GM12892 (cell line): Measurements from ENCODE around the gene PRKACB.

Source experiments
- DNase-seq: peaks from one replicate; pipeline ENCODE4 v3.0.0; 2011; ENCODE audit not compliant: insufficient read length
- FAIRE-seq: peaks from 2 replicates; lab custom pipeline; 2011; peaks lifted over from hg19 to GRCh38; lab: Jason Lieb, UNC
- POLR2A ChIP-seq: IDR thresholded peaks from 2 replicates; pipeline ENCODE4 v1.6.1; 2011; ENCODE audit warnings: low read depth, low read length, control low read depth
- POLR2AphosphoS5 ChIP-seq: IDR thresholded peaks from 2 replicates; pipeline ENCODE4 v1.6.1; 2011; ENCODE audit warnings: low read depth, low read length, control low read depth
- TAF1 ChIP-seq: IDR thresholded peaks from 2 replicates; pipeline ENCODE4 v1.6.1; 2011; ENCODE audit warnings: low read depth, mild to moderate bottlenecking, control low read depth, low read length, borderline replicate concordance

PRKACB gene

DNA sequence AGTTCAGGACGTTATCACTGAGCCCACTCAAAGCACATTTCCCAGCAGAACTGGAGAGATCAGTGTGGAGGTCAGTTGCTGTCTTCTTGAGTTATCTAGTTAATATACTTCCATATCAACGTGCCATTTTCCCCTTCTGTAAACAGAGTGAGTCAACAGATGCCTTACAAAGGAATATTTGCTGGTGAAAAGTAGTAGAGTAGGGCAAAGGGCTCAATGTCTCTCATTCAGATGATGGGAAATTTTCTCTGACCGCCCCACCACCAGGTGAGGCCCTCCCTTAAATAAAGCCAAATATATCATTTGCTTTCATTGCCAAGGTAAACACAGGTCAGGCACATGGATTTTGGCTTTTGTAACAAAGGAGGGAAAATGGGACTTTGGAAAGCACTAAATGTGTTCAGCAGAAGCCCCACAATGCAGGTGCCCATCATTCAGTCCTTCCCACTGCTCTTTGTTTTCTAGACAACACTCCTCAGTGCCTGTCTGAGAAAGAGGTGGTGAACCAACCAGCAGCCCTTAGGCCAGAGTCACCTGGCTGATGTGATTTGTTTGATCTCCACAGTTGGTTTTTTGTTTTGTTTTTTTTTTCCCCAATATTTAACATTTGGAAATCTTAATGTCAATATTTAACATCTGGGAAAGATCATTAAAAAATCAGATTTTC, 116.9 kb downstream of the PRKACB start:
- FAIRE-seq (no peak), DNase-seq (no peak)
- TF ChIP-seq POLR2AphosphoS5 (no peak), TAF1 (no peak), POLR2A (no peak)

DNA sequence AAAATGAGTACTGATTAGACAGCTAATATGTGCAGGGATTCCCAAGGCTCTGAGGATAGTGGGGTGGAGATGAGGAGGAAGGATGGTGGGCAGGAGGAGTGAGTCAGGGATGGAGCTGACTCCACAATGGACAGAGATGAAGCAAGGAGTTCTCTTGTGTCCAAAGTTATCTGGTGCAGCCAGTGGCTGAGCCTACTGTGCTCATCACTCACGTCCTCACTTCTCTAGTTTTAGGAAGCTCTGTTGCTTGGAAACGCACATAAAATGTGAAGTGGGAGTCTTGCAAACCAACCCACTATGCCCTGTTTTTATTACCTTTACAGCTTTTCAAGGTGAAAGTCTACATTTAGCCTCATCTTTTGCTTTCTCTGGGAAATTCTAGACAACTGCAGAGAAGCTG, 120.9 kb downstream of the PRKACB start:
- no peak for TF ChIP-seq TAF1
- FAIRE-seq = no peak

DNA sequence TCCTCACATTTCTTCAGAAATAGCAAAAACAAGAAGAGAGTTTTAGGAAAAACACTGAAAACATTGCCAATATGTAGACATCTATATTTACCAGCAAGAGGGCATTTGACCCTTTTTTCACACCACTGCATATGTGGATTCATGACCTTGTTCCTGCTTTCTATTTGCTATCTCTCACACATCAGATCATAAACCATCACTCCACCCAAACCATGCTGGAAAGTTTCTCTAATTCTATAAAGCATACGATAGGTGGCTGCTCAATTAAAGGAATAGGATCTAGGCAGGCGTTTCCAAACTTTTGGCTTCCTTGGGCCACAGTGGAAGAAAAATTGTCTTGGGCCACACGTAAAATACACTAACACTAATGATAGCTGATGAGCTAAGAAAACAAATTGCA, 121.8 kb downstream of the PRKACB start:
- FAIRE-seq = no peak
- TF ChIP-seq POLR2AphosphoS5 = no peak
- no peak for TF ChIP-seq TAF1
- no peak for TF ChIP-seq POLR2A
- no peak for DNase-seq

More for the DNA sequence above, 120.9 kb downstream of the PRKACB start:
- DNase-seq = no peak

DNA sequence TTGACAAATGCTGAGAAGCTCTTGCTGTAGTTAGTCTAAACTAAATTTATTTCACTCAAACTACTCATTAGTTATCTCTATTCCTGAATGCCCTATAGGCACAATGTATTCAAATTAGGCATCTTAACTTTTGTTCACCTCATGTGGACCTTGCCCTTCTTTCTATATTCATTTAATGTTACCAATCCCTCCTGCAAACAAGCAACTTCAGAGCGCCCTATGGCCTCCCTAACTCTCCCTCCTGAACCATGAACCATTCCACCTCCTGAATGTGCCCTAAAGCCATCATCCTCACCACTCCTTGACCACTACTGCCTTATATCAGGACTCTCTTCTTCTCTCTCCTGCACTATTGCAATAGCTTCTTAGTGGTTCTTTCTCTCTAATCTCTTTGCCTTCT, 122.7 kb downstream of the PRKACB start:
- DNase-seq = no peak
- TF ChIP-seq TAF1 = no peak
- no peak for TF ChIP-seq POLR2A
- no peak for TF ChIP-seq POLR2AphosphoS5
- FAIRE-seq = no peak

DNA sequence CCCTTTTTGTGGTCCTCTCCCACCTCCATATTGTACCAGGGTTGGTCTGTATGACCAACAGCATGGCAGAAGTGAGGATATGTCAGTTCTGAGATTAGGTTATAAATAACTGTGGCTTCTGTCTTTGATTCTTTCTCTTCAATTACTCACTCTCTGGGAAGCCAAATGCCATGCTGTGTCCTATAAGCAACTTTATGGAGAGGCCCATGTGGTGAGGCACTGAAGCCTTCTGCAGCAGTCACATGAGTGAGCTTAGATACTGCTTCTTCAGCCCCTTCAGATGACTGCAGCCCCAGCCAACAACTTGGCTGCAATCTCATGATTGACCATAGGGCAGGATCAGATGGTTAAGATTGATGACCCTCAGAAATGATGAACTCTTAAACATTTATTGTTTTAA, 123.4 kb downstream of the PRKACB start:
- DNase-seq (no peak), FAIRE-seq (no peak)
- TF ChIP-seq TAF1 (no peak), POLR2AphosphoS5 (no peak), POLR2A (no peak)

DNA sequence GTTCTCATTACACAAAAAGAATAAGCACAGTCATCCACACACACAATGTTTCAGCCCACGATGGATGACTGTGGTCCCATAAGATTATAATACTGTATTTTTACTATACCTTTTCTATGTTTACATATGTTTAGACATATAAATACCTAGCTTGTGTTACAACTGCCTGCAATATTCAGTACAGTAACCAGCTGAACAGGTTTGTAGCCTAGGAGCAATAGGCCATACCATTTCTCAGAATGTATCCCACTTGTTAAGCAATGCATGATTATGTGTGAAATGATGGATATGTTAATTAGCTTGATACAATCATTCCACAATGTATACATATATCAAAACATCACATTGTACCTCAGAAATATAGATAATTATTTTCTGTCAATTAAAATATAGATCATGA, 124.3 kb downstream of the PRKACB start:
- TF ChIP-seq POLR2A (no peak), TAF1 (no peak), POLR2AphosphoS5 (no peak)
- FAIRE-seq (no peak), DNase-seq (no peak)

DNA sequence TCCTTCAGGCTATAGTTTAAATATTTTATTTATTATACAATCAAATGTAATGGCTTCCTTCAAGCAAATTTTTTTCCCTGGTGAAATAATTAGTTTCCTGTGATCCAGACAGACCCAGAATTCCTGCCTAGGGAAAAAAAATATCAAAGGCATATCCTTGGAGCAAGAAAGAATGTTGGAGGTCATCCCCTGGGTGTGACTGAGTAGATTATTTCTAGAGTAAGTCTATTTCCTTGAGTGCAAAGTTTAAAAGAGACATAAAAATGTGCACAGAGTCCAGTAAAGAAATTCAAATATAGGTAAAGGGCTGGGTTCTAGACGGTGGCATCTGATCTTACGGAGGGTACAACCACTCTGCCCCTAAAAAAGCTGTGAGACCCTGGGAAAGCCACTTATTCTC, 125.2 kb downstream of the PRKACB start:
- FAIRE-seq = no peak
- no peak for DNase-seq
- TF ChIP-seq TAF1 (no peak), POLR2AphosphoS5 (no peak), POLR2A (no peak)

DNA sequence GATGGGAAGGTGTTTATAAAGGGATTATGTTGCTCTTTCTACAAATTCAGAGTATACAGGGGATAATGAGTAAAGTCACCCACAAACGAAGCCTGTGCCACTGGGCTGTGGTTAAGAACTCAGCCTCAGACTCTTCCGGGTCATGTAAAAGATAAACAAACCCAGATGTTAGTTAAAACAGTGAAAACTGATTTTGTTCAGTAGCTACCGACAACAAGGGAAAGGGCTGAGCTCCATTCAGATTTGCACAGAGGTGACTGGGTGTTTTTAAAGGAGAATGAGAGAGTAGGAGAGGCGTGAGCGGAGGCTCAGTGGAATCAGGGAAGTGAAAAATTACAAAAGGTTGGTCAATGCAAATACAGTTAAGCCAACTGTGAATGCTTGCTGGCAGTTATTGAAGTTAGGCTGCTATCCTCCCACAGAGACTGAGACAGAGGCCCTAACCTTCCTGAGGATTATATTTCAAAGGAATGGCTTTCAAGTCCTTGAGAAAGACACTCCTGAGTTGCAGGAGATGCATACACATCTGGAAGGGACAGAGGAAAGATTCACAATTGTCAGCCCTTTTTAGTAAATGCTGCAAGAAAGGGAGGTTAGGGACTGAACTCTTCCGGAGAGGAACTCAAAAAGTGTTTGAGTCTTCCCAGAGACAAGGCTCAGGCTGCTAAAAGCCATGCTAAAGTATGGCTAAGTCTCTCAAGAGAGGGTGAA, 127.5 kb downstream of the PRKACB start:
- no peak for DNase-seq
- TF ChIP-seq POLR2A = no peak
- TF ChIP-seq POLR2AphosphoS5 = no peak
- no peak for TF ChIP-seq TAF1
- peak; percentile 80 for FAIRE-seq

DNA sequence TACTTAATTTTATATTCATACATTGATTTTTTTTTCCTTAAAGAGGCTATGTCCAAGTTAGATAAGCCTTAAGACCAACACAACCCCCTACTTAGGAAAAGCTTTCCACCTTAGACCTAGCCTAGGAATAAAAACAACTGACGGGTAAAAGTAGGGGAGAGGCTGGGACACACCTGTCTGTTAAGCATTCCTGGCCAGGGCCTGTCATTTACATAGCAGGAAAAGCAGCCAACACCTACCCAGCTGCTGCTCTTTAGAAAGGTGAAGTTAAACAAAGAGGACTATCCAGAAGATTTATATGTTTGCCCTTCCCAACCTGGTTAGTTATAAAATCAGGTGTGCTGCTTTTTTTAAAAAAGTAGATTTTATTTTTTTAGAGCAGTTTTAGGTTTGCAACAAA, 128.3 kb downstream of the PRKACB start:
- FAIRE-seq = no peak
- TF ChIP-seq POLR2AphosphoS5 = no peak
- no peak for TF ChIP-seq TAF1
- no peak for TF ChIP-seq POLR2A
- no peak for DNase-seq

DNA sequence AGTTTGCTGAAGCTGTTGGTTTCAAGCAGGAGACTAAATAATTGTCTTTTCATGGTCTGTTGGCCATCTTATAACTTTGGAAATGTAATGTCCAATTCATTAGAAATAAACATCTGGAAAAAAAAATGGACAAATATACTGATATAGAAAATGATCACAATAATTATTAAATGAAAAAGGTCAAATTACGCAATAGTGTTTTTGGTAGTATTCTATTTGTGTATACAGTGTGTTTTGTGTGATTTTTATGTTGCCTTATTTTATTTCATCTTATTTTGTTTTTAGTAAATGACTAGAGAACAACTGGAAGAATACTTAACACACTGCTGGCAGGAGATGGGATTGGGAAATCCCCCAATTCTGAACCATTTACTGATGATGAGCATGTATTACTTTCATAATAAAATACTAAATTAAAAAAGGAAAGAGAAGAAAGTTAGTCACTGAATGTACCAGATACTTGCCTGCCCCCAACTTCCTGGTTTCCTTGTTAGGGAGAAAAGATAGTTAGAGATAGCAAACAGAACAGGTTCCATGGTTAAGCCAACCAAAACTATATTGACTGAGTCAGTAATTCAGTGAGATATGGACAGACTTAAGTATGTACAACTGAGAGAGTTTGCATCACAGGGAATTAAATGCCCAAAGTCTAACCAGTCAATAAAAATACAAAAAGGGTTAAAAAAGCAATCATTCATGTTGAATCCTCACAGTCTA, 133.4 kb downstream of the PRKACB start:
- DNase-seq = no peak
- FAIRE-seq = no peak
- TF ChIP-seq POLR2A = no peak
- TF ChIP-seq TAF1 = no peak
- TF ChIP-seq POLR2AphosphoS5 = no peak

DNA sequence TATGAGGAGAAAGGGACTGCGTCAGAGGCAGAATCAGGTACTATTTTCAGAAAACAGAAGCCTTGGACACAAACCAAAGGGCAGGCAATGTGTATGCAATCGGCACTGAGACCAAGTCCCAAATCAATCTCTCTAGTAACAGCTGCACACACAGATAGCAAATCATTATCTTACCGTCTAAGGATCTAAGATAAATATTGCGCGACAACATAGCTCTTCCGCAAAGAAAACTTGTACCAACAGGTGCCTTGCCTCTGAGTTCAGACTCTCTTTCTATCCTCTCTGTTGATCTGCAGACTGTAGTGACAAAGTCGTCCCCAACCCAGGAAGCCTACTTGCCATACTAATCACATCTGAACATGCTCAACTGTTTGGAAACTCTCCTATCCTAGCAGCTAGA, 134.8 kb downstream of the PRKACB start:
- no peak for TF ChIP-seq POLR2AphosphoS5
- TF ChIP-seq POLR2A = no peak
- no peak for TF ChIP-seq TAF1
- FAIRE-seq (no peak), DNase-seq (no peak)
